GM12892 (cell line): ENCODE measurements around the gene SPRYD7.

ENCODE experiments used
- POLR2A ChIP-seq: IDR thresholded peaks from 2 replicates; pipeline ENCODE4 v1.6.1; 2011; ENCODE audit warnings: low read depth, low read length, control low read depth
- POLR2AphosphoS5 ChIP-seq: IDR thresholded peaks from 2 replicates; pipeline ENCODE4 v1.6.1; 2011; ENCODE audit warnings: low read depth, low read length, control low read depth

- TF ChIP-seq POLR2A (no peak), POLR2AphosphoS5 (no peak)
Observed at GRCh38 chr13:49933511-49933910, 2.6 kb downstream of the SPRYD7 start.
